Erythroblast (primary cell): Measurements from ENCODE around the gene MMRN2.
"Not testable (repeated sequence)": the region's sequence is repeated elsewhere in the genome, so short reads cannot be mapped to it uniquely, and the experiment has no call there.

Source experiments
- DNase-seq, 2 experiments: peaks; one replicate each; lab custom pipeline; 2025; lab: John Stamatoyannopoulos, UW
- GATA1 ChIP-seq: IDR thresholded peaks from 2 replicates; pipeline ENCODE4 v1.6.1; 2011; ENCODE audit warnings: low read depth, mild to moderate bottlenecking, control low read depth, low read length, moderate library complexity
- POLR2A ChIP-seq: IDR thresholded peaks from 2 replicates; pipeline ENCODE4 v1.6.1; 2011; ENCODE audit warnings: mild to moderate bottlenecking, low read length

MMRN2 gene

DNA sequence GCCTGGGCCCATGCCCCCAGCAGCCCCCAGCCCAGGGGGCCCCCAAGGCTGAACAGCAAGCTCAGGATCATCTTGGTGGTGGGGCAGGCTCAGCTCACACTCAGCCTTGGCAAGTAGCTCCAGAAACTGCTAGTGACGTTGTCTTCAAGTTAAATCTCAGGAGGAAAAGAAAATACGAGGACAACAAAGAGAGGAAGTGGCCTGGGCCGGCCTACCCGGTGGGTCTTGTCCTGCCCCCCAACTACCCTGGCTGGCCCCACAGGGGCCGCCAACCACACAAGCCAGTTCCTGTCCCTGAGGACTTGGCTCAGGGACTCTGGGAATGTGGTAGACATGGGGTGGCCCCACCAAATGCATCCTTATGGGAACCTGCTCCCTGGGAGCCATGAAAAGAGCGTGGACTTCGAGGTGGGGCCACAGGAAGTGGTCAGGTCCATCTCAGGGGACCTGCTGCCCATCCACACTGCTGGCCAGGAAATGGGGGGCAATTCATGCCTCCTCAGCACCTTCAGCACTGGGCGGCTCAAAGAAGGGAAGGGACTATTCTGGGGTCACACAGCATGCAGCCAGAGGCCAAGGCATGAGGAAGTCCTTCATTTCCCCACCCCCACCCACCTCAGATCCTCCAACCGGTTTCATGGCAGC, at the start of gene MMRN2:
TSS of gene MMRN2 (minus strand) at position 145 of the 645 bp plus-strand sequence. CDS start at position 71, 74 bp downstream.
- DNase-seq = no peak
- TF ChIP-seq POLR2A (no peak), GATA1 (no peak)

- DNase-seq = not testable (repeated sequence)
These were observed 49.7 kb upstream of the MMRN2 start for GRCh38 chr10:87007124-87007523.

DNA sequence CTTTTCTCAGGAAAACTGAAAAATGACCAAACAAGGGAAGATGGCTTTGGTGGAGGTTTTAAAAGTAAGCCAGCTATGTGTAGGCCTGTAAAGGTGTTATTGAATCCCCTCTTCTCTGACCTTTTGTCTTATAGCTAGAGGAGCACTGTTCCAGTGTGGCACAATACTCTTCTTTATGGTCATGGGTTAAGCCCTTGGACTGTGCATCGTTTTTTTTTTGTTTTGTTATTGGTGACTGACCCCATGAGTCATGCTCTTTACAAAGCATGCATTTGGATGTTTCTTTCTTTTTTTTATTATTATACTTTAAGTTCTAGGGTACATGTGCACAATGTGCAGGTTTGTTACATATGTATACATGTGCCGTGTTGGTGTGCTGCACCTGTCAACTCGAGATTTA, 43.1 kb upstream of the MMRN2 start:
- TF ChIP-seq POLR2A (no peak), GATA1 (no peak)
- no peak for DNase-seq

DNA sequence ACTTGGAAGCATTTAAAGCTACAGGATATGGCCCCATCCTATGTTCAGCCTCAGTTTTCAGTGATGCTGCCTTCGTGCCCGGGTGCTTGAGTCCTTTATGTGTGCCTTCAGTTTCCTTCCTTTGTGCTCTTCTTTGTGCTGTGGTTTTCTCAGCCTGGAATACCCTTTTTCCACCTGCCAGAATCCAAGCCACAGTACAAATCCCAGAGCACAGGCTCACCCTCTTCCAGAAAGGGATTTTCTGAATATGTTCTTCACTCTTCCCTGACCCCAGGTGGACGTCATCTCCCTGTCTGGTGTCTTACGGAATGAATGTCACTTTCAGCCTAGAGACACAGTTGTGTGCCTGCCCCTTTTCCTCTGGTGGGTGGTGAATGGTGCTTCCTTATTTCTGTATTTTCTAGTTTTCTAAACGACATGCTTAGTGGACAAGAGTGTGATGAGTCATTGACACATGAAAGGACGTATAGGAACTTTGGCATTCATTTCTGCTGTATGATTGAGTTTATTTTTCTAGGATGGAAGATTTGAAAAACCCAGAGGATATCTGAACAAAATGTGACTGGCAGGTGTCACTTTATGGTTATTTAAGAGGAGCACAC, 42.5 kb upstream of the MMRN2 start:
- DNase-seq = not testable (repeated sequence)

DNA sequence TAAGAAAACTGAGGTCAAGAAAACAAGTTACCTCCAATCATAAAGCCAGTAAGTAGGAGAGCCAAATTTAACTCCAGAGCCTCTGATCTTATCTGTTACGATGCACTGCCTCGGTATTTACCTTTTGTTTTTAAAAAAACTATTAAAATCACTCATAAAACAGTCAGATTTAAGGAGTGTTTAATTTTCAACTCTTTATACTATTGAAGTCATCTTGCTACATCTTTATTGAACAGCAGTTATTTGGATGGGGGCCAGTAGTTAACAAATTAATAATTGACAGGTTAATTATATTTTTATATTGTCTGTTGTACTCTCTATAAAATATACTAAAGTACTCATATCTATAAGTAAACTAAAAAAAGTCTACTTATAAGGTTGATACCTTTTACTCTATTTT, 35.5 kb upstream of the MMRN2 start:
- no peak for DNase-seq
- no peak for TF ChIP-seq GATA1
- no peak for TF ChIP-seq POLR2A

- DNase-seq = no peak
- TF ChIP-seq GATA1 (no peak), POLR2A (no peak)
These were observed 35.0 kb upstream of the MMRN2 start for GRCh38 chr10:86992456-86992855.

DNA sequence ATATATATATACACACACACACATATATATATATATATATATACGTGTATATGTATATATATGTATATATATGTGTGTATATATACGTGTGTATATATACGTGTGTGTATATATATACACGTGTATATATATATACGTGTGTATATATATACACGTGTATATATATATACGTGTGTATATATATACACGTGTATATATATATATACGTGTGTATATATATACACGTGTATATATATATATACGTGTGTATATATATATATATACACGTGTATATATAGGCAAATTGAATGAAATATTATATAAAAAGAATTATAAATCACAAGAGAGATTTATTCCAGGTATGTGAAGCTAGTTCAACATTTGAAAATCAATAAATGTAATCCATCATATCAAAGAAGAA, 33.9 kb upstream of the MMRN2 start:
- DNase-seq = not testable (repeated sequence)

DNA sequence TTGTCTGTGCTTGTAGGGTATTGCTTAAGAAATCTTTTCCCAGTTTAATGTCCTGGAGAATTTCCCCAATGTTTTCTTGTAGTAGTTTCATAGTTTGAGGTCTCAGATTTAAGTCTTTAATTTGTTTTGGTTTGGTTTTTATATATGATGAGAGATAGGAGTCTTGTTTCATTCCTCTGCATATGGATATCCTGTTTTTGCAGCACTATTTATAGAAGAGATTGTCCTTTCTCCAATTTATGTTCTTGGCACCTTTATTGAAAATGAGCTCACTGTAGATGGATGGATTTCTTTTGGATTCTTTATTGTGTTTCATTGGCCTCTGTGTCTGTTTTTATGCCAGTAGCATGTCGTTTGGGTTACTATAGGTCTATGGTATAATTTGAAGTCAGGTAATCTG, 31.1 kb upstream of the MMRN2 start:
- DNase-seq = no peak
- no peak for TF ChIP-seq POLR2A
- TF ChIP-seq GATA1 = no peak

- DNase-seq = not testable (repeated sequence)
These were observed 27.1 kb upstream of the MMRN2 start for GRCh38 chr10:86984498-86984897.

GRCh38 chr10:86981716-86982115, 24.3 kb upstream of the MMRN2 start:
- DNase-seq = no peak
- TF ChIP-seq POLR2A (no peak), GATA1 (no peak)

GRCh38 chr10:86981020-86981419, 23.6 kb upstream of the MMRN2 start:
- peak; percentile 10 to 51 for DNase-seq

DNA sequence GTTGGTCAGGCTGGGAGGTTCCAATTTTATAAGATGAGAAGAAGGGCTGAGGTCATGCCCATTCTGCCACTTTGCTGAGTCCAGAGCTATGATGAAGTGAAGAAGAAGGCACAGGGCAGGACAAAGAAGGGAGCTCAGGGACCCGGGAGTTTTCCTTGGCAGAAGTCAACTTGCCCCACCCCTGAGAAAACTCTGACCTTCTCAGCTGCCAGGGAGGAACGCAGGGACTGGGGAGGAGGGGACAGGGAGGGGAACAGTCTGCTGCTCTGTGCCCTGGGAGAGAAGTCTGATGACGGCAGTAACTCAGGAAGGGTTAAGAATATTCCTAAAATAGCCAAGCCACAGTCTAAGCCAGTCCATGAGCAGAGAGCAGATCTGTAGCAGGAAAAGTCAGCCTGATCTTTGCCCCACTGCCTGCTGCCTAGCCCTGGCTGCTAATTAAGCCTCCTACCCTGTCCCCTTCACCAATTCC, 22.6 kb upstream of the MMRN2 start:
- no peak for DNase-seq
- no peak for TF ChIP-seq POLR2A
- TF ChIP-seq GATA1 = no peak

- TF ChIP-seq POLR2A = no peak
- no peak for TF ChIP-seq GATA1
- no peak for DNase-seq
These were observed 21.9 kb upstream of the MMRN2 start for GRCh38 chr10:86979296-86979818.

GRCh38 chr10:86978457-86978856, 21.0 kb upstream of the MMRN2 start:
- DNase-seq = not testable (repeated sequence)

- TF ChIP-seq POLR2A (no peak), GATA1 (no peak)
- DNase-seq = no peak
These were observed 19.1 kb upstream of the MMRN2 start for GRCh38 chr10:86976362-86977056.
